Spleen (tissue), 11 donors: Measurements from ENCODE around the gene C1GALT1. TPM values are rescaled to one million over a fixed set of nuclear protein-coding genes. Genes with fewer than 3 reads are reported as not detected.

Experiments used
- DNase-seq: peaks from one replicate; pipeline ENCODE4 v3.0.0-alpha.2; 2020
- H3K27ac ChIP-seq, 8 donors: fragments of 200-600 bp; sonication (generic) in 7 of 8; 1 replicate in 4 of 8; 2 replicates in 4 of 8; pipeline versions ENCODE4 v1.5.0 to v1.8.0; 2016 to 2021; ENCODE audit warnings: inconsistent platforms in 4 of 8, mild to moderate bottlenecking in 4 of 8, moderate library complexity in 1 of 8
- H3K27me3 ChIP-seq, 7 donors: fragments of 200-600 bp; sonication (generic) in 6 of 7; replicated peaks in 1 of 7; 1 replicate in 4 of 7; 2 replicates in 3 of 7; pipeline versions ENCODE4 v1.5.0 to v1.8.0; 2016 to 2021; ENCODE audit warnings: inconsistent platforms in 3 of 7, mild to moderate bottlenecking in 1 of 7
- H3K36me3 ChIP-seq, 6 donors: fragments of 200-600 bp; sonication (generic) in 5 of 6; 1 replicate in 4 of 6; 2 replicates in 2 of 6; pipeline versions ENCODE4 v1.5.0 to v1.8.0; 2016 to 2021; ENCODE audit warnings: inconsistent platforms in 2 of 6
- H3K4me1 ChIP-seq, 6 donors: fragments of 200-600 bp; sonication (generic) in 5 of 6; 1 replicate in 3 of 6; 2 replicates in 3 of 6; pipeline versions ENCODE4 v1.5.0 to v1.8.0; 2016 to 2021; ENCODE audit warnings: inconsistent platforms in 3 of 6
- H3K4me3 ChIP-seq, 8 donors: fragments of 200-600 bp; sonication (generic) in 7 of 8; 1 replicate in 4 of 8; 2 replicates in 4 of 8; pipeline versions ENCODE4 v1.5.0 to v1.8.0; 2016 to 2021; ENCODE audit warnings: inconsistent platforms in 4 of 8, mild to moderate bottlenecking in 4 of 8, moderate library complexity in 2 of 8
- H3K9me3 ChIP-seq, 8 donors: fragments of 200-600 bp; sonication (generic) in 7 of 8; 1 replicate in 4 of 8; 2 replicates in 4 of 8; pipeline versions ENCODE4 v1.5.0 to v1.8.0; 2016 to 2021; ENCODE audit warnings: inconsistent platforms in 4 of 8
- POLR2A ChIP-seq, 3 donors: fragments of 450-650 bp; IDR thresholded peaks; one replicate each; pipeline ENCODE4 v1.5.1; 2017; ENCODE audit warnings: antibody characterized with exemption in 3 of 3, mild to moderate bottlenecking in 1 of 3
- POLR2AphosphoS5 ChIP-seq, 3 donors: sonication (generic); formaldehyde crosslinking; IDR thresholded peaks; one replicate each; pipeline ENCODE4 v1.5.1; 2017; ENCODE audit warnings: antibody characterized with exemption in 3 of 3
- WGBS, 5 donors: extraction: QIAGEN DNeasy Blood & Tissue Kit in 3 of 5; methylation state at CpG; one replicate each; pipeline versions ENCODE4 v1.1.5 to v1.1.7; 2013 to 2018; 5-methylcytosine and 5-hydroxymethylcytosine counted together
- intact Hi-C: fragments of 100-400 bp; cut with DNase I; formaldehyde crosslinking; loops from one replicate; pipeline ENCODE4 v1.15.0; 2023; ENCODE audit warnings: low total_unique reads
- polyA plus RNA-seq, 3 donors: library from polyadenylated mRNA; stranded (reverse); fragments of 200-250 nt; gene quantifications; one replicate each; pipeline ENCODE4 v1.2.1, GENCODE V29; 2013
- total RNA-seq, 7 donors: library from RNA; depleted of rRNA in 3 of 7; stranded (reverse); fragments of >200 nt in 3 of 7; fragmentation: NEBNext Ultra II Directional in 4 of 7; extraction: Animal tissue kit (Norgen Biotek cat#: 25700) in 4 of 7; gene quantifications; one replicate each; pipeline versions ENCODE4 v1.1.0 to v1.2.1, GENCODE V29; 2016 to 2021
- TF ChIP-seq, protein P1 (sequence below), 11 experiments: fragments of 200-600 bp in 7 of 11; fragments of 450-650 bp in 4 of 11; sonication (generic) in 4 of 11; IDR thresholded peaks in 8 of 11; conservative IDR thresholded peaks in 3 of 11; 1 replicate in 7 of 11; 2 replicates in 4 of 11; pipeline versions ENCODE4 v1.4.0 to v1.8.0; 2016 to 2021; ENCODE audit warnings: antibody characterized with exemption in 11 of 11, inconsistent platforms in 4 of 11, mild to moderate bottlenecking in 1 of 11
- donor health status: healthy with polysubstance abuse.
- donor health status: DM: no; HTN: no; CAD: no; lungs with moderate emphysema.
- donor health status: DM: no; HTN: no; CAD: no.
- donor health status: Bipolar disorder and iron deficiency.
- donor health status: healthy.
- donor health status: DM: no; HTN: no; CAD: no.
- donor health status: DM: yes; HTN: yes; CAD: no.

The C1GALT1 gene
- total and polyA plus RNA-seq, 10 donors, result 6.9 to 61.2 (median 40.0) TPM

DNA sequence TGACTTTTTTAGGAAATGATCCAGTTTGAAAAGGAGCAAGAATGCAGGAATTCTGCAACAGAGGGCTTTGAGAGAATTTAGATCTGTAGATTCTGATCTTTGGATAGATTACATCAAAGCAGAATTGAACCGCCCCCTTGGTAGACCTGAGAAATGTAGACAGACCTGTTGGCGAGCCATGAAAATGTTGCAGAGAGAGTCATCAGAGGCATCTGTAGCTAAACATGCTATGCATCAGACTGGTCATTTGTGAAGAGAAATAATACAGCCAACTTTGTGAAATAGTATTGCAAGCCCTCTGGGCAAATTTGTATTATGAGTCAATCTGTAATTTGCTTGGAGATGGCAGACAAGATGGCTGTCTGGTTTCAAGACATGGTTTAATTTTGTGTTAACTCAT lies 4.3 kb upstream of the C1GALT1 start:
- Histone ChIP-seq H3K9me3 (peaks cover 0 to 22% (median under 1%) of the 10 kb centered on the region in 8 donors), H3K4me3 (no peak overlapping the region), H3K4me1 (peaks cover 0 to 33% (median 9%) of the 10 kb centered on the region in 6 donors), H3K27ac (no peak overlapping the region), H3K36me3 (peaks cover 0 to 6% (median 0%) of the 10 kb centered on the region in 6 donors), H3K27me3 (no peaks in the 10 kb centered on the region)
- intact Hi-C loops, result no loop called here
- DNase-seq, result no peak
- WGBS, 5 donors, result 95 to 100% (median 98%) methylated on average over 2 of the region's 2 CpGs
- TF ChIP-seq, protein P1, sequence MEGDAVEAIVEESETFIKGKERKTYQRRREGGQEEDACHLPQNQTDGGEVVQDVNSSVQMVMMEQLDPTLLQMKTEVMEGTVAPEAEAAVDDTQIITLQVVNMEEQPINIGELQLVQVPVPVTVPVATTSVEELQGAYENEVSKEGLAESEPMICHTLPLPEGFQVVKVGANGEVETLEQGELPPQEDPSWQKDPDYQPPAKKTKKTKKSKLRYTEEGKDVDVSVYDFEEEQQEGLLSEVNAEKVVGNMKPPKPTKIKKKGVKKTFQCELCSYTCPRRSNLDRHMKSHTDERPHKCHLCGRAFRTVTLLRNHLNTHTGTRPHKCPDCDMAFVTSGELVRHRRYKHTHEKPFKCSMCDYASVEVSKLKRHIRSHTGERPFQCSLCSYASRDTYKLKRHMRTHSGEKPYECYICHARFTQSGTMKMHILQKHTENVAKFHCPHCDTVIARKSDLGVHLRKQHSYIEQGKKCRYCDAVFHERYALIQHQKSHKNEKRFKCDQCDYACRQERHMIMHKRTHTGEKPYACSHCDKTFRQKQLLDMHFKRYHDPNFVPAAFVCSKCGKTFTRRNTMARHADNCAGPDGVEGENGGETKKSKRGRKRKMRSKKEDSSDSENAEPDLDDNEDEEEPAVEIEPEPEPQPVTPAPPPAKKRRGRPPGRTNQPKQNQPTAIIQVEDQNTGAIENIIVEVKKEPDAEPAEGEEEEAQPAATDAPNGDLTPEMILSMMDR (IDR thresholded peaks at IDR 0.05 in 8 of 11, conservative IDR thresholded peaks at IDR 0.05 in 3 of 11), result no peak
- TF ChIP-seq POLR2A (IDR thresholded peaks at IDR 0.05) (no peak), POLR2AphosphoS5 (IDR thresholded peaks at IDR 0.05) (no peak)

DNA sequence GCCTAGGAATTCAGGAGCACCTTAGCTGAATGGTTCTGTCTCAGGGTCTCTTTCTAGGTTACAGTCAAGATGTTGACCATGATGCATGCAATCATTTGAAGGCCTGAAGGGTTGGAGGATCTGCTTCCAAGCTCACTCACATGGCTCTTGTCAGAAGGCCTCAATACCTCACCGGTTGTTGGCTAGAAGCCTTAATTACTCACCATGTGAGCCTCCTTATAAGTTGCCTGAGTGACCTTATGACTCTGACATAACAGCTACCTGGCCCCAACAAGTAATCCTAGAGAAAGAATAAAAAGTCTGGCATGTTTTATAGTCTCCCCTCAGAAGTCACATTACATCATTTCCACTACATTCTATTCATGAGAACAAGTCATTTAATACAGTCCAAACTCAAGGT lies 3.4 kb upstream of the C1GALT1 start:
- Histone ChIP-seq H3K4me3 (no peak overlapping the region), H3K27me3 (no peaks in the 10 kb centered on the region), H3K36me3 (no peaks in the 10 kb centered on the region), H3K4me1 (peaks cover 3 to 40% (median 14%) of the 10 kb centered on the region in 6 donors), H3K27ac (no peak overlapping the region), H3K9me3 (peaks cover 0 to 14% (median 0%) of the 10 kb centered on the region in 8 donors)
- intact Hi-C loops, result no loop called here
- TF ChIP-seq, protein P1 (IDR thresholded peaks at IDR 0.05 in 8 of 11, conservative IDR thresholded peaks at IDR 0.05 in 3 of 11), result no peak
- TF ChIP-seq POLR2A (IDR thresholded peaks at IDR 0.05), result no peak
- no peak for TF ChIP-seq POLR2AphosphoS5 (IDR thresholded peaks at IDR 0.05)
- WGBS, 5 donors, result 90 to 100% (median 97%) methylated on average over 1 of the region's 1 CpG
- no peak for DNase-seq

DNA sequence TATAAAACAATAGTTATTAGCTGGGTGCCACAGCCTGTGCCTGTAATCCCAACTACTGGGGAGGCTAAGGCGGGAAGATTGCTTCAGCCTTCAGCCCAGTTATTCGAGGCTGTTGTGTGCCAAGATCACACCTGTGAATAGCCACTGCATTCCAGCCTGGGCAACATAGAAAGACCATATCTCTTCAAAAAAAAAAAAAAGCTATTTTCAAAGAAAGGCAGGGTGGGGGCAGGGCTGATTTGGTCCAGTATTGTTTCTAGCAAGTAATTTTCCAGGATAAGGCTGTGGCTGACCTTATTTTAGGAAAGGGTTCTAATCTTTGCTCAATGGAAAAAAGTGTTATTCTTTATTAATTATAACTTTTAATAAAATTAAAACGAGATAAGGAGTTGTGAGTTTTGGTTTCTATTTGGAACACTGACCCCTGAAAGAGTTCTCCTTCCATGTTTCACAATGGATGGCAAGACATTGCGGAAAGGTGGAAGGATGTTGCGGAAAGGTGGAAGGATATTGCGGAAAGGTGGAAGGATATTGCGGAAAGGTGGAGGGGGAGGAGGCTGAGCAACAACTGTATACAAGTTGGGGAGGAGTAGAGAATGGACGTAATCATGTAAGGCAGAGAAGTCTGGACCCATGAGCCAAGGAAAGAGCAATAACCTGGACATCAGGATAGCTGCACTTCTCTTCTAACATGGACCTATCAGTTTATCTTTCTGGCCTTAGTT lies 1.5 kb upstream of the C1GALT1 start:
- Histone ChIP-seq H3K4me1 (peaks cover 21 to 57% (median 34%) of the 10 kb centered on the region in 6 donors), H3K27me3 (no peaks in the 10 kb centered on the region), H3K36me3 (peaks cover 0 to 7% (median 0%) of the 10 kb centered on the region in 6 donors), H3K27ac (peak overlapping the region; percentile 94 to 100 (median 99)), H3K9me3 (no peaks in the 10 kb centered on the region), H3K4me3 (peak overlapping the region in 5 of 8 donors; percentile 77 to 92 (median 83))
- no peak for DNase-seq
- WGBS, 5 donors, result 56 to 85% (median 72%) methylated on average over 8 of the region's 8 CpGs
- intact Hi-C loops, result loop anchor here (10.0 kb wide), 2 partner anchors 64 to 244 kb away; no protein-coding TSS in a partner anchor
- no peak for TF ChIP-seq POLR2A (IDR thresholded peaks at IDR 0.05)
- TF ChIP-seq POLR2AphosphoS5 (IDR thresholded peaks at IDR 0.05), result no peak
- TF ChIP-seq, protein P1 (IDR thresholded peaks at IDR 0.05 in 8 of 11, conservative IDR thresholded peaks at IDR 0.05 in 3 of 11), result no peak

DNA sequence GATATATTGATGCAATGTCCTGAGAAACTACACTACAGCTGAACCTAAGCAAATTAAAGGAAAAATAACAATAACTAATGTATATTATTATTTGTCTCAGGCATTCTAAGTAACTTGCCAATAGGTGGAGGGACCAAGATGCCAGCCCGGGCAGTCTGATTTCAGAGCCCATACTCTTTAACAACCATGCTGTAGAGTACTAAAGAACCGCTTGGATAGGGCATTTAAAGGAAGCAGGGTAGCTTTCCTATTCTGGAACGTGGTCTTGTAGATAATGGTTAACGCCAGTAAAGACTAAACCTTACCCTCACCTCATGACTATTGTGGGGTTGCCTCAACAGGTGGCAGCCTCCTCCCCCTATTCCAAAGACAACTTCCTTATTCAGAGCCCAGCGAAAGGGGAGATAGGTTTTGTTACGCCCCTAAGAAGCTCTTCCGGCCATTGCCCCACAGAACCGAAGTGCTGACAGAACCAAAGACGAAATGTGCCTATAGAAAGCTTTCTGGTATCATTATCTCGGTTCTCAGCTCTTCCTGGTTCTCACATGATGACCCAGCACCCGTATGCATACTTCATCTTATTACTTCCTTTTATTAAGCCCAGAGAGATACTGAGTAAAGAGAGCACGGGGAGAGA lies 707 bp upstream of the C1GALT1 start:
- H3K27ac ChIP-seq, result peak overlapping the region; percentile 94 to 100 (median 99)
- H3K4me3 ChIP-seq, result peak overlapping the region; percentile 47 to 92 (median 82)
- no peaks in the 10 kb centered on the region for H3K9me3 ChIP-seq
- peaks cover 0 to 12% (median 0%) of the 10 kb centered on the region in 6 donors for H3K36me3 ChIP-seq
- no peaks in the 10 kb centered on the region for H3K27me3 ChIP-seq
- 0 to 1% (median 0%) methylated on average over 12 of the region's 12 CpGs for WGBS, 5 donors
- intact Hi-C loops, result loop anchor here (10.0 kb wide), 2 partner anchors 63 to 243 kb away; no protein-coding TSS in a partner anchor
- peaks cover 21 to 57% (median 40%) of the 10 kb centered on the region in 6 donors for H3K4me1 ChIP-seq
- TF ChIP-seq POLR2AphosphoS5 (IDR thresholded peaks at IDR 0.05) (no peak), POLR2A (IDR thresholded peaks at IDR 0.05) (no peak)
- TF ChIP-seq, protein P1 (IDR thresholded peaks at IDR 0.05 in 8 of 11, conservative IDR thresholded peaks at IDR 0.05 in 3 of 11), result no peak
- DNase-seq, result peak; percentile 81
